Left renal cortex interstitium (tissue), 4 donors: Measurements from ENCODE around the gene C1orf210. TPM values are rescaled to one million over a fixed set of nuclear protein-coding genes. Genes with fewer than 3 reads are reported as not detected.

ENCODE experiments used
- DNase-seq, 4 donors: peaks; one replicate each; pipeline ENCODE4 v3.0.0-alpha.2; 2013; ENCODE audit warnings: low read depth in 4 of 4, low spot score in 2 of 4, missing footprints in 1 of 4
- polyA plus RNA-seq, 4 donors: library from polyadenylated mRNA; unstranded; fragments of 120-200 nt; gene quantifications; one replicate each; pipeline ENCODE4 v1.2.1, GENCODE V29; 2013; ENCODE audit not compliant: insufficient read length in 4 of 4

C1orf210 gene
- polyA plus RNA-seq, 4 donors = 23.8 to 26.2 (median 24.8) TPM

- DNase-seq = no peak
Measured at GRCh38 chr1:43296207-43296606, 10.8 kb upstream of the C1orf210 start.

- DNase-seq = no peak
Measured at GRCh38 chr1:43294761-43295160, 9.4 kb upstream of the C1orf210 start.

GRCh38 chr1:43293896-43294760 lies 8.7 kb upstream of the C1orf210 start:
- no peak for DNase-seq

- DNase-seq = no peak
Measured at GRCh38 chr1:43293176-43293575, 7.8 kb upstream of the C1orf210 start.

- no peak for DNase-seq
Measured at GRCh38 chr1:43292679-43293078, 7.3 kb upstream of the C1orf210 start.

- no peak for DNase-seq
Measured at GRCh38 chr1:43292216-43292615, 6.8 kb upstream of the C1orf210 start.

GRCh38 chr1:43288785-43289706 lies 3.7 kb upstream of the C1orf210 start:
- DNase-seq = no peak

- DNase-seq = no peak
Measured at GRCh38 chr1:43288058-43288784, 2.8 kb upstream of the C1orf210 start.

- DNase-seq = no peak
Measured at GRCh38 chr1:43286533-43286932, 1.2 kb upstream of the C1orf210 start.

- DNase-seq = no peak
Measured at GRCh38 chr1:43286115-43286514, 734 bp upstream of the C1orf210 start.

GRCh38 chr1:43284546-43285110 lies 753 bp downstream of the C1orf210 start:
- no peak for DNase-seq

- DNase-seq = no peak
Measured at GRCh38 chr1:43284065-43284464, 1.3 kb downstream of the C1orf210 start.

- no peak for DNase-seq
Measured at GRCh38 chr1:43282220-43283195, 2.9 kb downstream of the C1orf210 start.

GRCh38 chr1:43280692-43281091 lies 4.7 kb downstream of the C1orf210 start:
- DNase-seq = no peak

GRCh38 chr1:43279666-43280065 lies 5.7 kb downstream of the C1orf210 start:
- no peak for DNase-seq

GRCh38 chr1:43279161-43279560 lies 6.2 kb downstream of the C1orf210 start:
- no peak for DNase-seq

- no peak for DNase-seq
Measured at GRCh38 chr1:43277116-43277876, 8.1 kb downstream of the C1orf210 start.

GRCh38 chr1:43276673-43277072 lies 8.7 kb downstream of the C1orf210 start:
- DNase-seq = no peak
